K562 (cell line): ENCODE measurements around the gene OBSL1. TPM values are rescaled to one million over a fixed set of nuclear protein-coding genes. Genes with fewer than 3 reads are reported as not detected.
A peak's percentile ranks its signal among the peaks of the same experiment; 100 is the strongest.

ENCODE experiments used
- ATAC-seq: fragments of 200-7000 bp; cut with Tn5 transposase; 3 replicates; pipeline ENCODE4 v1.9.1; 2020; ENCODE audit warnings: moderate library complexity
- BruUV-seq: library from RNA; stranded (reverse); fragments of 400-500 nt; replicated peaks from 2 replicates; lab custom pipeline; 2021; lab: Mats Ljungman, UMichigan
- CTCF ChIA-PET: fragments of 300-600 bp; formaldehyde crosslinking; extraction: SDS; loops from one replicate; lab custom pipeline; 2021; ENCODE audit warnings: low intra/inter-chr PET ratio; lab: Yijun Ruan, JAX
- POLR2A ChIA-PET: fragments of 300-600, 350-650 bp; sonication (Branson Sonifier 250); formaldehyde crosslinking; extraction: SDS; loops from one replicate; lab custom pipeline; 2021; ENCODE audit warnings: antibody characterized with exemption, inconsistent platforms; lab: Yijun Ruan, JAX
- DNase-seq, 4 experiments: peaks; one replicate each; pipeline versions ENCODE4 v3.0.0 to v3.0.0-alpha.2; 2011 to 2018; ENCODE audit warnings: low spot score in 3 of 4, mixed read lengths in 3 of 4; ENCODE audit errors: extremely low read depth in 1 of 4
- FAIRE-seq: peaks from 2 replicates; lab custom pipeline; 2011; peaks lifted over from hg19 to GRCh38; lab: Jason Lieb, UNC
- H2AFZ ChIP-seq: 2 replicates; pipeline ENCODE4 v1.6.0; 2011; ENCODE audit warnings: low read depth, low read length, control low read depth, inconsistent platforms
- H3K27ac ChIP-seq: fragments of 200-600 bp; 3 replicates; pipeline ENCODE4 v1.8.0; 2011; ENCODE audit warnings: low read depth, mild to moderate bottlenecking, control low read depth, inconsistent platforms, low read length, moderate library complexity, mixed read lengths; ENCODE audit errors: extremely low read depth
- H3K27me3 ChIP-seq, 2 experiments: fragments of 300-600 bp in 1 of 2; 2 replicates in 1 of 2; 3 replicates in 1 of 2; pipeline versions ENCODE4 v1.6.0 to v1.8.0; 2011; ENCODE audit warnings: inconsistent platforms in 2 of 2, low read length in 2 of 2, mild to moderate bottlenecking in 1 of 2, mixed read lengths in 1 of 2, moderate library complexity in 1 of 2; ENCODE audit not compliant: control insufficient read depth in 2 of 2, insufficient read depth in 2 of 2
- H3K36me3 ChIP-seq: fragments of 300-600 bp; 3 replicates; pipeline ENCODE4 v1.8.0; 2011; ENCODE audit warnings: mild to moderate bottlenecking, low read length, inconsistent platforms; ENCODE audit not compliant: control insufficient read depth, insufficient read depth
- H3K4me1 ChIP-seq, 2 experiments: fragments of 200-600 bp in 1 of 2; replicated peaks in 1 of 2; 2 replicates in 1 of 2; 3 replicates in 1 of 2; pipeline versions ENCODE4 v1.5.1 to v1.8.0; 2011; ENCODE audit warnings: inconsistent platforms in 2 of 2, low read length in 2 of 2, mild to moderate bottlenecking in 1 of 2, mixed read lengths in 1 of 2, moderate library complexity in 1 of 2; ENCODE audit not compliant: control insufficient read depth in 2 of 2, insufficient read depth in 2 of 2
- H3K4me2 ChIP-seq: 2 replicates; pipeline ENCODE4 v1.6.1; 2011; ENCODE audit warnings: low read length, control low read depth, inconsistent platforms, mixed read lengths; ENCODE audit not compliant: insufficient read depth
- H3K4me3 ChIP-seq: fragments of 200-600 bp; sonication (generic), shearing (Covaris generic); 2 replicates; pipeline ENCODE4 v1.5.1; 2016; ENCODE audit warnings: control low read depth, inconsistent platforms
- H3K79me2 ChIP-seq: fragments of 200-600 bp; 3 replicates; pipeline ENCODE4 v1.8.0; 2011; ENCODE audit warnings: low read length, inconsistent platforms; ENCODE audit not compliant: control insufficient read depth, insufficient read depth
- H3K9ac ChIP-seq, 2 experiments: 2 replicates each; pipeline versions ENCODE4 v1.6.0 to v1.6.1; 2011; ENCODE audit warnings: low read depth in 2 of 2, low read length in 2 of 2, control low read depth in 1 of 2, inconsistent platforms in 1 of 2, mild to moderate bottlenecking in 1 of 2, mixed read lengths in 1 of 2; ENCODE audit not compliant: insufficient read depth in 1 of 2
- H3K9me1 ChIP-seq: one replicate; pipeline ENCODE4 v1.6.0; 2011; ENCODE audit warnings: inconsistent platforms, mild to moderate bottlenecking, low read length, moderate library complexity; ENCODE audit not compliant: control insufficient read depth, insufficient read depth
- H3K9me3 ChIP-seq: replicated peaks from 2 replicates; pipeline ENCODE4 v1.5.1; 2011; ENCODE audit warnings: low read depth, low read length, inconsistent platforms; ENCODE audit not compliant: control insufficient read depth, insufficient read depth
- H4K20me1 ChIP-seq: replicated peaks from 2 replicates; pipeline ENCODE4 v1.6.1; 2011; ENCODE audit warnings: low read length, inconsistent platforms, mixed read lengths; ENCODE audit not compliant: control insufficient read depth, insufficient read depth
- CUX1 ChIP-seq: fragments of 200-800 bp; sonication (Bioruptor generic); IDR thresholded peaks from 2 replicates; pipeline ENCODE4 v1.6.1; 2016; ENCODE audit warnings: missing genetic modification characterization, missing compliant biosample characterization
- ZFP36 ChIP-seq: fragments of 150-350 bp; IDR thresholded peaks from 2 replicates; pipeline ENCODE4 v1.6.1; 2018; ENCODE audit warnings: low read length, low read depth; ENCODE audit not compliant: partially characterized antibody
- ZNF717 ChIP-seq: fragments of 250-450 bp; sonication (Bioruptor Pico); IDR thresholded peaks from 2 replicates; pipeline ENCODE4 v1.5.0; 2021
- in situ Hi-C: fragments of 300-500 bp; cut with MboI; formaldehyde crosslinking; loops from 4 replicates; pipeline ENCODE4 v1.15.0; 2018; ENCODE audit warnings: inconsistent platforms, mixed read lengths
- intact Hi-C: fragments of 100-400 bp; cut with micrococcal nuclease; formaldehyde crosslinking; loops from 2 replicates; pipeline ENCODE4 v1.14.2; 2022
- polyA plus RNA-seq, 8 experiments: library from polyadenylated mRNA; depleted of rRNA in 4 of 8; stranded (reverse) in 5 of 8; unstranded in 3 of 8; fragments of >200 nt; fragmentation: Nextera tagmentation in 2 of 8; fragmentation: Illumina TruSeq in 1 of 8; extraction: Ambion mirVana in 2 of 8; extraction: Trizol in 1 of 8; gene quantifications; 2 replicates each; pipeline versions ENCODE4 v1.2.1 to v1.2.3, GENCODE V29; 2011 to 2014; ENCODE audit warnings: inconsistent platforms in 1 of 8, missing spikeins in 1 of 8
- total RNA-seq, 7 experiments: library from RNA; depleted of rRNA in 6 of 7; stranded (reverse); fragments of >200 nt in 6 of 7; fragmentation: Illumina TruSeq in 2 of 7; extraction: Trizol in 2 of 7; gene quantifications; 2 replicates each; pipeline versions ENCODE4 v1.2.1 to v1.2.3, GENCODE V29; 2011 to 2021; ENCODE audit warnings: low replicate concordance in 1 of 7

The OBSL1 gene
- total and polyA plus RNA-seq, 9 of the 15 experiments (the other 6 are each of a cell fraction or from before 2014, with no cell fraction given): 1.2 to 26.6 (median 8.6) TPM

GRCh38 chr2:219505585-219505984 lies 65.8 kb downstream of the OBSL1 start (continued):
- TF ChIP-seq CUX1: no peak

GRCh38 chr2:219502618-219503017 lies 68.7 kb downstream of the OBSL1 start:
- TF ChIP-seq ZNF717 (CRISPR knock-in tag) (no peak), ZFP36 (peak; percentile 67)
- POLR2A ChIA-PET: no interaction called here
- ATAC-seq (no peak), FAIRE-seq (peak; percentile 23), DNase-seq (no peak)
- Histone ChIP-seq H3K27me3 (no peaks in the 10 kb centered on the region), H4K20me1 (no peaks in the 10 kb centered on the region), H3K36me3 (peaks cover 49% of the 10 kb centered on the region; the same call in 2 of the 3 replicates), H3K9ac (peak overlapping the region; percentile 11 to 52; a peak in 2 of 4 replicates), H3K4me2 (peak overlapping the region; percentile 77; the same call in 1 of the 2 replicates), H3K4me1 (peaks cover 36 to 63% of the 10 kb centered on the region in 2 experiments), H3K4me3 (no peak overlapping the region), H2AFZ (no peak overlapping the region), H3K9me1 (no peaks in the 10 kb centered on the region), H3K79me2 (peaks cover 45% of the 10 kb centered on the region), H3K27ac (peak overlapping the region; percentile 53; the same call in 2 of the 3 replicates), H3K9me3 (no peaks in the 10 kb centered on the region)
- intact Hi-C loops: no loop called here
- in situ Hi-C loops: no loop called here
- BruUV-seq: no TSS peak
- CTCF ChIA-PET: no interaction called here
